H1 (cell line): ENCODE measurements around the gene HOGA1. TPM values are rescaled to one million over a fixed set of nuclear protein-coding genes. Genes with fewer than 3 reads are reported as not detected.

Experiments
- CTCF ChIA-PET: fragments of 300-600 bp; sonication (Branson Sonifier 250); formaldehyde crosslinking; loops from one replicate; lab custom pipeline; 2021; ENCODE audit not compliant: partially characterized antibody; lab: Charles Lee
- POLR2A ChIA-PET: fragments of 300-600 bp; sonication (Branson Sonifier 250); formaldehyde crosslinking; loops from one replicate; lab custom pipeline; 2021; ENCODE audit warnings: inconsistent platforms; ENCODE audit not compliant: partially characterized antibody; lab: Charles Lee
- DNase-seq, 2 experiments: peaks; one replicate each; pipeline versions ENCODE4 v3.0.0 to v3.0.0-alpha.2; 2010 to 2022; ENCODE audit warnings: low spot score in 2 of 2, low read depth in 1 of 2, mixed read lengths in 1 of 2
- FAIRE-seq: peaks from 2 replicates; lab custom pipeline; 2011; peaks lifted over from hg19 to GRCh38; lab: Jason Lieb, UNC
- H2AFZ ChIP-seq: 2 replicates; pipeline ENCODE4 v1.8.1; 2012; ENCODE audit warnings: low read length, inconsistent platforms
- H2AK5ac ChIP-seq: 2 replicates; pipeline ENCODE4 v1.6.1; 2013; ENCODE audit warnings: low read depth, low read length
- H2BK120ac ChIP-seq: replicated peaks from 2 replicates; pipeline ENCODE3; 2013; ENCODE audit warnings: low read depth, low read length, inconsistent platforms
- H2BK12ac ChIP-seq: 2 replicates; pipeline ENCODE4 v1.6.1; 2013; ENCODE audit warnings: low read depth, low read length
- H2BK15ac ChIP-seq: 2 replicates; pipeline ENCODE4 v1.6.1; 2013; ENCODE audit warnings: low read length
- H2BK20ac ChIP-seq: 2 replicates; pipeline ENCODE4 v1.6.1; 2013; ENCODE audit warnings: low read length
- H2BK5ac ChIP-seq: 2 replicates; pipeline ENCODE4 v1.6.1; 2013; ENCODE audit warnings: low read depth, low read length
- H3K14ac ChIP-seq: 2 replicates; pipeline ENCODE4 v1.6.1; 2013; ENCODE audit warnings: inconsistent platforms; ENCODE audit not compliant: insufficient read length
- H3K18ac ChIP-seq: 2 replicates; pipeline ENCODE4 v1.6.1; 2013; ENCODE audit warnings: low read length; ENCODE audit errors: extremely low read depth
- H3K23ac ChIP-seq: 2 replicates; pipeline ENCODE4 v1.6.1; 2013; ENCODE audit warnings: inconsistent platforms; ENCODE audit not compliant: insufficient read length
- H3K23me2 ChIP-seq: 2 replicates; pipeline ENCODE4 v1.6.1; 2013; ENCODE audit warnings: low read depth, low read length
- H3K27ac ChIP-seq: 2 replicates; pipeline ENCODE4 v1.6.1; 2011; ENCODE audit warnings: low read depth, low read length, inconsistent platforms
- H3K27me3 ChIP-seq, 4 experiments: replicated peaks in 1 of 4; 1 replicate in 1 of 4; 2 replicates in 3 of 4; pipeline versions ENCODE4 v1.6.1 to v1.8.1; 2011 to 2013; ENCODE audit warnings: low read length in 3 of 4, mild to moderate bottlenecking in 3 of 4, inconsistent platforms in 2 of 4, mixed read lengths in 2 of 4, moderate library complexity in 1 of 4; ENCODE audit not compliant: control insufficient read depth in 3 of 4, insufficient read depth in 3 of 4; ENCODE audit errors: extremely low read depth in 1 of 4
- H3K36me3 ChIP-seq, 4 experiments: 2 replicates each; pipeline versions ENCODE4 v1.6.1 to v1.8.1; 2011 to 2013; ENCODE audit warnings: mild to moderate bottlenecking in 4 of 4, low read length in 3 of 4, moderate library complexity in 2 of 4, control low read depth in 1 of 4, inconsistent platforms in 1 of 4; ENCODE audit not compliant: insufficient read depth in 4 of 4, control insufficient read depth in 2 of 4
- H3K4ac ChIP-seq: replicated peaks from 2 replicates; pipeline ENCODE3; 2013; ENCODE audit warnings: low read length, low read depth, mixed read lengths, inconsistent platforms; ENCODE audit not compliant: insufficient read length
- H3K4me1 ChIP-seq, 4 experiments: replicated peaks in 1 of 4; 1 replicate in 1 of 4; 2 replicates in 3 of 4; pipeline versions ENCODE4 v1.6.1 to v1.8.1; 2011 to 2013; ENCODE audit warnings: low read length in 3 of 4, inconsistent platforms in 2 of 4, mixed read lengths in 1 of 4; ENCODE audit not compliant: insufficient read depth in 4 of 4, control insufficient read depth in 3 of 4
- H3K4me2 ChIP-seq, 2 experiments: 2 replicates each; pipeline versions ENCODE4 v1.6.1 to v1.8.1; 2011 to 2013; ENCODE audit warnings: low read depth in 2 of 2, low read length in 2 of 2, control low read depth in 1 of 2, inconsistent platforms in 1 of 2, mild to moderate bottlenecking in 1 of 2; ENCODE audit not compliant: insufficient read depth in 1 of 2
- H3K4me3 ChIP-seq, 4 experiments: fragments of 200-600, 300-600 bp in 1 of 4; sonication (generic), shearing (Covaris generic), sonication (Bioruptor Twin) in 1 of 4; 2 replicates each; pipeline versions ENCODE4 v1.5.1 to v1.8.1; 2011 to 2016; ENCODE audit warnings: low read length in 4 of 4, low read depth in 3 of 4, control low read depth in 2 of 4, inconsistent platforms in 2 of 4, mild to moderate bottlenecking in 2 of 4, mixed read lengths in 1 of 4, moderate library complexity in 1 of 4; ENCODE audit not compliant: insufficient read depth in 2 of 4; ENCODE audit errors: extremely low read depth in 1 of 4
- H3K56ac ChIP-seq: replicated peaks from 2 replicates; pipeline ENCODE3; 2013; ENCODE audit warnings: low read depth, mild to moderate bottlenecking, mixed read lengths, low read length, inconsistent platforms; ENCODE audit not compliant: insufficient read length
- H3K79me1 ChIP-seq: 2 replicates; pipeline ENCODE4 v1.6.1; 2013; ENCODE audit warnings: low read depth, low read length, control low read depth
- H3K79me2 ChIP-seq, 2 experiments: 2 replicates each; pipeline versions ENCODE4 v1.6.1 to v1.8.1; 2012 to 2013; ENCODE audit warnings: low read length in 2 of 2, mild to moderate bottlenecking in 2 of 2, inconsistent platforms in 1 of 2; ENCODE audit not compliant: insufficient read depth in 2 of 2, control insufficient read depth in 1 of 2
- H3K9ac ChIP-seq, 4 experiments: replicated peaks in 1 of 4; 1 replicate in 1 of 4; 2 replicates in 3 of 4; pipeline versions ENCODE4 v1.6.1 to v1.8.1; 2011 to 2013; ENCODE audit warnings: low read depth in 3 of 4, low read length in 3 of 4, control low read depth in 2 of 4, mild to moderate bottlenecking in 2 of 4, moderate library complexity in 2 of 4, inconsistent platforms in 1 of 4; ENCODE audit errors: extremely low read depth in 1 of 4
- H3K9me3 ChIP-seq, 2 experiments: 2 replicates each; pipeline versions ENCODE4 v1.6.1 to v1.8.1; 2012 to 2013; ENCODE audit warnings: mild to moderate bottlenecking in 2 of 2, moderate library complexity in 2 of 2, control low read depth in 1 of 2, inconsistent platforms in 1 of 2, low read depth in 1 of 2, low read length in 1 of 2, mixed read lengths in 1 of 2; ENCODE audit not compliant: insufficient read depth in 2 of 2
- H4K20me1 ChIP-seq, 2 experiments: replicated peaks in 1 of 2; 2 replicates each; pipeline versions ENCODE3 to v1.8.1; 2011 to 2013; ENCODE audit warnings: inconsistent platforms in 2 of 2, low read length in 2 of 2, mild to moderate bottlenecking in 1 of 2; ENCODE audit not compliant: insufficient read depth in 2 of 2, control insufficient read depth in 1 of 2
- H4K5ac ChIP-seq: 2 replicates; pipeline ENCODE4 v1.6.1; 2013; ENCODE audit warnings: low read length, low read depth, mixed read lengths, inconsistent platforms; ENCODE audit not compliant: insufficient read length
- H4K8ac ChIP-seq: 2 replicates; pipeline ENCODE4 v1.8.0; 2013; ENCODE audit warnings: mild to moderate bottlenecking, moderate library complexity, low read length, inconsistent platforms; ENCODE audit not compliant: insufficient read depth; ENCODE audit errors: extremely low read depth
- H4K91ac ChIP-seq: replicated peaks from 2 replicates; pipeline ENCODE3; 2013; ENCODE audit warnings: low read length, mixed read lengths, inconsistent platforms; ENCODE audit not compliant: insufficient read length
- KDM5A ChIP-seq: fragments of 200-600 bp; IDR thresholded peaks from 2 replicates; pipeline ENCODE4 v1.7.1; 2012; ENCODE audit warnings: mild to moderate bottlenecking, low read length, inconsistent platforms, mixed read lengths
- POLR2AphosphoS5 ChIP-seq: IDR thresholded peaks from 2 replicates; pipeline ENCODE4 v1.6.1; 2011; ENCODE audit warnings: low read depth, low read length
- WGBS, 2 experiments: shearing (Covaris generic) in 1 of 2; methylation state at CpG; one replicate each; pipeline versions ENCODE4 v1.1.6 to v1.1.7; 2013 to 2015; ENCODE audit warnings: low lambda C conversion rate in 2 of 2, mixed read lengths in 2 of 2, inconsistent platforms in 1 of 2, low coverage in 1 of 2, missing lambda C conversion rate in 1 of 2; ENCODE audit not compliant: insufficient replicate concordance in 2 of 2, insufficient coverage in 1 of 2, insufficient read length in 1 of 2; ENCODE audit errors: extremely low coverage in 1 of 2, missing lambda C conversion rate in 1 of 2; 5-methylcytosine and 5-hydroxymethylcytosine counted together
- polyA plus RNA-seq, 7 experiments: library from polyadenylated mRNA; depleted of rRNA in 3 of 7; stranded (reverse) in 5 of 7; unstranded in 2 of 7; fragments of >200 nt in 5 of 7; fragments of 200-250 nt in 2 of 7; gene quantifications; 1 replicate in 5 of 7; 2 replicates in 1 of 7; 4 replicates in 1 of 7; pipeline versions ENCODE4 v1.2.1 to v1.2.3, GENCODE V29; 2011 to 2013; ENCODE audit warnings: missing spikeins in 2 of 7, mixed read lengths in 2 of 7
- total RNA-seq: library from RNA; stranded (reverse); fragmentation: NEBNext Ultra II Directional; extraction: Animal tissue kit (Norgen Biotek cat#: 25700); gene quantifications from 2 replicates; pipeline ENCODE4 v1.2.1, GENCODE V29; 2021

The HOGA1 gene
- total and polyA plus RNA-seq, 2 of the 8 experiments (the other 6 are each of a cell fraction or from before 2014, with no cell fraction given): 0.28 to 1.00 TPM

- Histone ChIP-seq H3K23me2 (no peaks in the 10 kb centered on the region), H3K79me1 (no peaks in the 10 kb centered on the region), H2BK15ac (no peak overlapping the region), H3K9ac (no peak overlapping the region), H2BK5ac (no peak overlapping the region), H3K4me3 (no peak overlapping the region), H2BK120ac (no peak overlapping the region), H3K9me3 (peaks cover 3 to 4% of the 10 kb centered on the region in 2 experiments; a peak in 1 of 4 replicates), H3K18ac (no peak overlapping the region), H2AK5ac (no peak overlapping the region), H4K8ac (no peak overlapping the region), H3K23ac (no peak overlapping the region), H2BK20ac (no peak overlapping the region), H3K79me2 (no peaks in the 10 kb centered on the region), H3K36me3 (peaks cover 0 to 7% (median 0%) of the 10 kb centered on the region in 4 experiments; a peak in 2 of 8 replicates), H3K14ac (no peak overlapping the region), H4K91ac (no peak overlapping the region), H3K4me2 (no peak overlapping the region), H3K27me3 (no peaks in the 10 kb centered on the region), H2AFZ (no peak overlapping the region), H3K56ac (no peak overlapping the region), H4K5ac (no peak overlapping the region), H3K4ac (no peak overlapping the region), H3K27ac (no peak overlapping the region), H4K20me1 (no peaks in the 10 kb centered on the region), H2BK12ac (no peak overlapping the region), H3K4me1 (no peaks in the 10 kb centered on the region)
- WGBS, 2 experiments: 89% methylated on average over 4 of the region's 4 CpGs; no CpG with 5 or more reads in 1 of the 2 experiments
- DNase-seq (no peak), FAIRE-seq (no peak)
- ChIA-PET POLR2A (no interaction called here), CTCF (interaction anchor here (0.8 to 1.3 kb wide), 3 partner anchors 10 to 47 kb away, joined by 3 to 6 read pairs (median 5); no protein-coding TSS in a partner anchor)
- no peak for TF ChIP-seq KDM5A
- TF ChIP-seq POLR2AphosphoS5: no peak
These were observed 19.4 kb upstream of the HOGA1 start for GRCh38 chr10:97564776-97565175.
